ENCODE results near the gene NR1D2.

- TF ChIP-seq LEF1 (IDR thresholded peaks at IDR 0.05; ENCODE audit: borderline replicate concordance) (no peak), FOXM1 (IDR thresholded peaks at IDR 0.05; ENCODE audit: borderline replicate concordance) (no peak), SP1 (IDR thresholded peaks at IDR 0.05) (no peak), TARDBP (IDR thresholded peaks at IDR 0.05) (no peak), BHLHE40 (IDR thresholded peaks at IDR 0.05; ENCODE audit: borderline replicate concordance) (no peak), SUZ12 (IDR thresholded peaks at IDR 0.05) (no peak), ZNF384 (IDR thresholded peaks at IDR 0.05) (no peak), ELF4 (IDR thresholded peaks at IDR 0.05) (no peak), FOXA1 (IDR thresholded peaks at IDR 0.05) (no peak), ARNT (IDR thresholded peaks at IDR 0.05) (no peak), NFRKB (IDR thresholded peaks at IDR 0.05) (no peak), FOXK2 (IDR thresholded peaks at IDR 0.05) (no peak), HDGF (IDR thresholded peaks at IDR 0.05; ENCODE audit: borderline replicate concordance) (no peak)
Measured at GRCh38 chr3:24002129-24002528, 57.0 kb downstream of the NR1D2 start.
